GM19372 (cell line): ENCODE measurements around the gene CCDC85C.
"Not testable (repeated sequence)": the region's sequence is repeated elsewhere in the genome, so short reads cannot be mapped to it uniquely, and the experiment has no call there.

ENCODE experiments used
- ATAC-seq: cut with Tn5 transposase; IDR thresholded peaks from one replicate; pipeline ENCODE4 v1.9.1; 2021; ENCODE audit warnings: mild to moderate bottlenecking, low read depth, moderate library complexity; ENCODE audit not compliant: unreplicated experiment

CCDC85C gene

GRCh38 chr14:99603471-99604277 lies at the start of gene CCDC85C:
Gene CCDC85C (minus strand): TSS chr14:99604207. CDS start chr14:99603959, 248 bp downstream.
- ATAC-seq: peak; percentile 1

GRCh38 chr14:99651953-99652746 lies 48.1 kb upstream of the CCDC85C start:
- ATAC-seq: no peak

GRCh38 chr14:99650189-99650588 lies 46.2 kb upstream of the CCDC85C start:
- ATAC-seq: no peak

GRCh38 chr14:99649643-99650042 lies 45.6 kb upstream of the CCDC85C start:
- no peak for ATAC-seq

DNA sequence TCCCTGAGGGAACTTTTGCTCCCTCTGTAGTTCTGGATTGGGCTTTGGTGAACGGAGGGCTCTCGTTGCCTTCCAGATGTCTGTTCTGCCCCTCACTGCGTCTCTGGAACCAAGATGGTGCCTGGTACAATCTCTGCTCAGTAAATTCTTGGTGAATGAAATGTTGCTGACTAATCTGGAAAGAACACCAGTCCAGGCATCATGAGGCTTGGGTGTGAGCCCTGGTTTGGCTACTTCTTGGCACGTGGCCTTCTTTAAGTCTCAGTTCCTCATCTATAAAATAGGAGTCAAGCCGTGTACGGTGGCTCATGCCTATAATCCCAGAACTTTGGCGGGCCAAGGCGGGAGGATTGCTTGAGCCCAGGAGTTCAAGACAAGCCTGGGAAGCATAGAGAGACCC lies 45.2 kb upstream of the CCDC85C start:
- ATAC-seq: no peak

GRCh38 chr14:99648027-99648784 lies 44.2 kb upstream of the CCDC85C start:
- no peak for ATAC-seq

GRCh38 chr14:99647411-99647810 lies 43.4 kb upstream of the CCDC85C start:
- no peak for ATAC-seq

GRCh38 chr14:99645545-99646505 lies 41.8 kb upstream of the CCDC85C start:
- no peak for ATAC-seq

DNA sequence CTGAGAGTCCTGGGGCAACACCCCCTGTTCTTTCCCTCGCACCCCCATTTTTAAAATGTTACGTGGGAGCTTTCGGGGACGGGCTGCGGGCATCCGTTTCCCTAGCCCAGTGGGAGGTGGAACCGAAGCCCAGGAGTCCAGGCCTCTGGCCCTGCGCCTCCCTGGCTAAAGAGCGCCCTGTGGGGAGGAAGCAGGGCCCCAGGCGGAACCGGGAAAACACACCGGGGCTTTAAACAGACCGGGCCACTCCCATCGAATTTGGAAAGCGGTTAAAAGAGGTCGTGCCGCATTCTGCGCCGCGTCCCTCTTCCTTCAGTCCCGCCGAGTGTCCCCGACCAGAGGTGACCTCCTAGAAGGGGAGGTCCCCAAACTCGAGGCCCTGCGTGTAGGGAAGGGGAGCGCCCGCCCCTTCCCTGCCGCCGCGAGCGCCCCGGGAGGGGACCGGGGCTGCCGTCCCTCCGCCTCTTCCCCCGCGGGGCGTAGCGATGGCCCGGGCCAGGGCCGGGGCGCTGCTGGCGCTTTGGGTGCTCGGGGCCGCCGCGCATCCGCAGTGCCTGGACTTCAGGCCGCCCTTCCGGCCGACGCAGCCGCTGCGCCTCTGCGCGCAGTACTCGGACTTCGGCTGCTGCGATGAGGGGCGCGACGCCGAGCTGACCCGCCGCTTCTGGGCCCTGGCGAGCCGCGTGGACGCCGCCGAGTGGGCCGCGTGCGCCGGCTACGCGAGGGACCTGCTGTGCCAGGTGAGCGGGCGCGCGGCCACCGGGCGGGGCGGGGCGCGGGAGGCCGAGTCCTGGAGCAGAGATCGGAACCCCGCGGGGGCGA lies 40.9 kb upstream of the CCDC85C start, which contains the start of gene HHIPL1:
Gene HHIPL1, plus strand, starts transcription at position 407 of the 822 bp plus-strand sequence. Its CDS starts 79 bp downstream, at position 486.
- ATAC-seq: no peak

GRCh38 chr14:99644035-99644587 lies 40.1 kb upstream of the CCDC85C start:
- no peak for ATAC-seq

GRCh38 chr14:99643343-99643742 lies 39.3 kb upstream of the CCDC85C start:
- no peak for ATAC-seq

DNA sequence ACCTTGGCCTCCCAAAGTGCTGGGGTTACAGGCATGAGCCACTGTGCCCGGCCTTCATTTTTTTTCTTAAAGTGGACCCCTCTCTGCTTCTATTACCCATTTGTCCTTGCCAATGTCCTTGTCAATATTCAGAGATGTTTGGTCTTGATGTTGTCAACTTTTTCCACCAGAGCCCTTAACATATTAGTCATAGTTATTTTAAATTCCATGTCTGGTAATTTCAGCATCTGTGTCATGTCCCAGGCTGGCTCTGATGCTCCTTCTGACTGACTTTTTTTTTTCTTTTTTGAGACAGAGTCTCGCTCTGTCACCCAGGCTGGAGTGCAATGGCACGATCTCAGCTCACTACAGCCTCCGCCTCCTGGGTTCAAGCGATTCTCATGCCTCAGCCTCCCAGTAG lies 38.8 kb upstream of the CCDC85C start:
- ATAC-seq: not testable (repeated sequence)

GRCh38 chr14:99637624-99638023 lies 33.6 kb upstream of the CCDC85C start:
- ATAC-seq: no peak

GRCh38 chr14:99636487-99636886 lies 32.5 kb upstream of the CCDC85C start:
- ATAC-seq: no peak

- no peak for ATAC-seq
These were observed 31.1 kb upstream of the CCDC85C start for GRCh38 chr14:99635116-99635515.

DNA sequence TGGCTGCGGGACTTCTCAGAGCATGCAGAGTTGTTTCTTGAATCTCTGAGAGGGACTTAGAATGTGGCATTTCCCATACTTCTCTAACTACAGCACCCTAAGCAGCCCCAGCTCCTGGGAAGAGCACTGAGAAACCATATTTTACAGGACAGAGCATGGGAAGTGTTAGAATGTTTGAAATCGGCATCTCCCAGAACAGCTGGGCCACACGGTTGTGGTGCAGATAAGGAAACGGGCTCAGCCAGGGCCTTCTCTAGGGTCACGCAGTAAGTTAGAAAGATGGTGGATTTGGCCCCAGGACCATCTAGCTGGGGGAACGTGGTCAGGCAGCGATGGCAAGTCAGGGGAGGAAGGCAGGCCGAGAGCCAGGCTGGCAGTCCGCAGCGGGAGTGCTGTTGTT lies 30.4 kb upstream of the CCDC85C start:
- ATAC-seq: no peak

DNA sequence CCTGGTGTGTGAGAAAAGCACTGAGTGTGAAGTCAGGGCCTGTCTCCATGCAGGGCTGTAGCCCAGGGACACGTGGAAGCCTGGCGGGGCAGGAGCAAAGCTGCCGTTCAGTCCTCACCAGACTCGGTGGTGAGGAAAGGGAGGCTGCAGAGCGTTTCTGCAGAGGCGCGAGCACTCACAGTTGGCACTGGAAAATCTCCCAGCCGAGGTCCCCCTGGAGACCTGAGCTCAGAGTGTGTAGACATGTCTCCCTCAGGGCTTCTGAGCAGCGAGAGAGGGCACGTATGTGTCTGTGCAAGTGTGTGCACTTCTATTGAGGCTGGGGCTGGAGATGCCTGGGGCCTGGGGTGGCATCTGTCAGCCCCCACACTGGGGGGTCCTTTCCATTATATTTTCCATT lies 29.9 kb upstream of the CCDC85C start:
- ATAC-seq: no peak

- ATAC-seq: no peak
These were observed 29.1 kb upstream of the CCDC85C start for GRCh38 chr14:99633141-99633540.
